Body of pancreas (tissue), 4 donors: ENCODE data around the gene STX11. TPM values are rescaled to one million over a fixed set of nuclear protein-coding genes. Genes with fewer than 3 reads are reported as not detected.

ENCODE experiments used
- ATAC-seq: fragments of 150-250 bp; one replicate; pipeline ENCODE4 v1.9.1; 2016
- DNase-seq, 4 donors: peaks; one replicate each; pipeline ENCODE4 v3.0.0-alpha.2; 2019
- H3K27ac ChIP-seq, 4 donors: fragments of 200-600 bp; sonication (generic); 1 replicate in 3 of 4; 2 replicates in 1 of 4; pipeline versions ENCODE4 v1.5.1 to v1.6.1; 2016 to 2019; ENCODE audit warnings: mild to moderate bottlenecking in 1 of 4, mixed read lengths in 1 of 4, moderate library complexity in 1 of 4
- H3K27me3 ChIP-seq, 2 donors: fragments of 200-600 bp; sonication (generic); one replicate each; pipeline ENCODE4 v1.6.0; 2016; ENCODE audit warnings: mild to moderate bottlenecking in 1 of 2
- H3K36me3 ChIP-seq, 2 donors: fragments of 200-600 bp; sonication (generic); replicated peaks in 1 of 2; 2 replicates each; pipeline ENCODE4 v1.5.1; 2016; ENCODE audit warnings: low read depth in 2 of 2; ENCODE audit not compliant: insufficient read depth in 1 of 2
- H3K4me1 ChIP-seq: fragments of 200-600 bp; sonication (generic); one replicate; pipeline ENCODE4 v1.6.0; 2016
- H3K4me3 ChIP-seq, 2 donors: fragments of 200-600 bp; sonication (generic); 1 replicate in 1 of 2; 2 replicates in 1 of 2; pipeline ENCODE4 v1.5.1; 2016 to 2019
- H3K9me3 ChIP-seq, 3 donors: fragments of 200-600 bp; sonication (generic); 1 replicate in 2 of 3; 2 replicates in 1 of 3; pipeline ENCODE4 v1.5.1; 2016
- POLR2A ChIP-seq, 3 donors: fragments of 450-650 bp; IDR thresholded peaks; one replicate each; pipeline ENCODE4 v1.6.1; 2016; ENCODE audit warnings: antibody characterized with exemption in 3 of 3, mild to moderate bottlenecking in 2 of 3
- WGBS, 2 donors: methylation state at CpG; one replicate each; pipeline ENCODE4 v1.1.5; 2017; 5-methylcytosine and 5-hydroxymethylcytosine counted together
- intact Hi-C: fragments of 100-400 bp; cut with DNase I; formaldehyde crosslinking; loops from one replicate; pipeline ENCODE4 v1.15.1; 2023
- total RNA-seq, 2 donors: library from RNA; depleted of rRNA; stranded (reverse); fragments of >200 nt; gene quantifications; one replicate each; pipeline ENCODE4 v1.1.0, GENCODE V29; 2016
- TF ChIP-seq, protein P1 (sequence below), 7 experiments: fragments of 450-650 bp in 4 of 7; fragments of 200-600 bp in 3 of 7; sonication (generic) in 3 of 7; IDR thresholded peaks; one replicate each; pipeline ENCODE4 v1.5.1; 2016 to 2019; ENCODE audit warnings: antibody characterized with exemption in 7 of 7

Gene STX11
- total RNA-seq, 2 donors from 2014 or later: 4.4 to 7.6 TPM

DNA sequence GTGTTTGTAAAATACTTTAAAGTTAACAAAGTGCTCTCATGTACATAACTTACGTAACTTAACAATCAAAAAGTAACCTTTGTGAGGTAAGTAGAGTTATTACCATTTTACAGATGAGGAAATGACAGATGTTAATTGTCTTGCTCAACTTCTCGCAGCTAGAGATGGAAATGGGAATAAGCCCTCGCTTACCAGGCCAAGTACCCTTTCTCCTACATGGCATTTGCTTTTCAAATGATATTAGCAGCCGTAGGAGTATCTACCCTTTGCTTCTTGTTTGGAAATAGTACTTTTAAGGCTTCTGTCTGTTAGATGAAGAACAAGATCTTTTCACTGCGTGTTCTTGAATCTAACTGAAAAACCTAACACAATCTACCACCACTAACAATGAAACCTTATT, 15.5 kb downstream of the STX11 start:
- H3K27ac ChIP-seq: no peak overlapping the region
- H3K4me3 ChIP-seq: no peak overlapping the region
- H3K36me3 ChIP-seq: no peaks in the 10 kb centered on the region
- ATAC-seq (no peak), DNase-seq (no peak)
- no peaks in the 10 kb centered on the region for H3K27me3 ChIP-seq
- 89 to 90% methylated on average over 5 of the region's 5 CpGs for WGBS, 2 donors
- H3K9me3 ChIP-seq: no peaks in the 10 kb centered on the region
- H3K4me1 ChIP-seq: no peaks in the 10 kb centered on the region
- intact Hi-C loops: no loop called here
- TF ChIP-seq POLR2A (IDR thresholded peaks at IDR 0.05): no peak
- TF ChIP-seq, protein P1, sequence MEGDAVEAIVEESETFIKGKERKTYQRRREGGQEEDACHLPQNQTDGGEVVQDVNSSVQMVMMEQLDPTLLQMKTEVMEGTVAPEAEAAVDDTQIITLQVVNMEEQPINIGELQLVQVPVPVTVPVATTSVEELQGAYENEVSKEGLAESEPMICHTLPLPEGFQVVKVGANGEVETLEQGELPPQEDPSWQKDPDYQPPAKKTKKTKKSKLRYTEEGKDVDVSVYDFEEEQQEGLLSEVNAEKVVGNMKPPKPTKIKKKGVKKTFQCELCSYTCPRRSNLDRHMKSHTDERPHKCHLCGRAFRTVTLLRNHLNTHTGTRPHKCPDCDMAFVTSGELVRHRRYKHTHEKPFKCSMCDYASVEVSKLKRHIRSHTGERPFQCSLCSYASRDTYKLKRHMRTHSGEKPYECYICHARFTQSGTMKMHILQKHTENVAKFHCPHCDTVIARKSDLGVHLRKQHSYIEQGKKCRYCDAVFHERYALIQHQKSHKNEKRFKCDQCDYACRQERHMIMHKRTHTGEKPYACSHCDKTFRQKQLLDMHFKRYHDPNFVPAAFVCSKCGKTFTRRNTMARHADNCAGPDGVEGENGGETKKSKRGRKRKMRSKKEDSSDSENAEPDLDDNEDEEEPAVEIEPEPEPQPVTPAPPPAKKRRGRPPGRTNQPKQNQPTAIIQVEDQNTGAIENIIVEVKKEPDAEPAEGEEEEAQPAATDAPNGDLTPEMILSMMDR (IDR thresholded peaks at IDR 0.05): no peak

DNA sequence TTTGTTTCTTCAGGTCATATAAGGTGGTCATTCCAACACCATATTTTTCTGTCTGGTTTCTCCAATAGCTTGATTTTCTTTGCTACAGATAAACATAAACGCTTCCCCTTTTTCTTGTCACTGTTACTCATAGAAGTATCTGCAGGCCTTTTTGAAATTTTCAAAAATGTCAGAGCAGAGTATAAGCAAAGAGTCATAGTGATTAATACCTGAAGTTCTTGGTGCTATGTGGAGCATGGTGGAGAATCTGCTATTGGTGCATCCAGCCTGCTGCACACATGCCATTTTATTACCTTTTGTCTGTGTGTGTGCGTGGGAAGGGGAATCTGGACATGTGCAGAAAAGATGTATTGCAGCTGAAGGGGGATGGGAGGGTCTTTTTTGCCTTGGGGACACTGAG, 19.7 kb downstream of the STX11 start:
- no peak overlapping the region for H3K4me3 ChIP-seq

DNA sequence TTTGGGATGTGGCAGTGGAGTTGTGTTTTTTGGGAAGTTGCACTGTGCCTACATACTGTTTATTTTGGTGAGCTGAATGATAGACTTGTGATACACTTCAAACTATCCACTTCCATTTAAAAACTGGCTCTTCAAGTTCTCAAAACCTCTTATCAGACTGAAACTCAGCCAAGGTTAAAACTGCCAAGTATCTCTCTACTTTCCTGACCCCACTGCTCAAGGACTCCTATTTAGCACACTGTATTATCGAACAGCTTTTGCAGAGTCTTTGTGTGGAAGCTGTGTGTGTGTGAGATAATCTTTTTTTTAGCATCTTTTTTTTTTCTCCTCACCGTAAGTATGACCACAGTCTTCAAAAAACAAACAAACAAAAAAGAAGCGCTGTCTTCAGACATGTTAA, 21.1 kb downstream of the STX11 start:
- Histone ChIP-seq H3K4me3 (no peak overlapping the region), H3K4me1 (peaks cover 7% of the 10 kb centered on the region), H3K27me3 (no peaks in the 10 kb centered on the region), H3K27ac (no peak overlapping the region), H3K36me3 (no peaks in the 10 kb centered on the region), H3K9me3 (no peaks in the 10 kb centered on the region)
- DNase-seq: no peak
- 28 to 30% methylated on average over 3 of the region's 3 CpGs for WGBS, 2 donors
- intact Hi-C loops: no loop called here
- TF ChIP-seq POLR2A (IDR thresholded peaks at IDR 0.05): no peak
- TF ChIP-seq, protein P1 (IDR thresholded peaks at IDR 0.05): no peak
- ATAC-seq: no peak

More for the DNA sequence above, 19.7 kb downstream of the STX11 start:
- 89 to 94% methylated on average over 2 of the region's 2 CpGs for WGBS, 2 donors
- no peak for TF ChIP-seq POLR2A (IDR thresholded peaks at IDR 0.05)
- TF ChIP-seq, protein P1 (IDR thresholded peaks at IDR 0.05): no peak
- ATAC-seq: no peak
- no peaks in the 10 kb centered on the region for H3K36me3 ChIP-seq
- H3K27me3 ChIP-seq: no peaks in the 10 kb centered on the region
- H3K9me3 ChIP-seq: no peaks in the 10 kb centered on the region
- no peak for DNase-seq
- H3K27ac ChIP-seq: no peak overlapping the region
- intact Hi-C loops: no loop called here
- H3K4me1 ChIP-seq: peaks cover 7% of the 10 kb centered on the region

DNA sequence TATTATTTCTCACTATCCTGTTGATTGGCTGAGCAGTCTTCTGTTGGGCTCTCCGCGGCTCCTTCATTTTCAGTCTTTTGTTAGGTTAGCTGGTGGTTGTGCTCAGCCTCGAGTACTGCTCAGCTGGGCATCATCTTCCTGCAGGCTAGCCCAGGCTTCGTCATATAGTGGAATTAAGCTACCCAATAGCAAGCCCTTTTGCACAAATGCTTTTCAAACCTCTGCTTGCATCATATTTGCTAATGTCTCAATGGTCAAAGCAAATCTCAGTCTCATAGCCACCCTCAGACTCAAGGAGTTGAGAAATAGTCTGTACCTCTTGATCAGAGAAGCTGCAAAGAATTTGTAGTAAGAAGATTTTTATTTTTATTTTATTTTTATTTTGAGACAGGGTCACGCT, 23.7 kb downstream of the STX11 start:
- Histone ChIP-seq H3K4me3 (no peak overlapping the region), H3K27me3 (no peaks in the 10 kb centered on the region), H3K36me3 (no peaks in the 10 kb centered on the region), H3K9me3 (no peaks in the 10 kb centered on the region), H3K27ac (no peak overlapping the region), H3K4me1 (peaks cover 7% of the 10 kb centered on the region)
- ATAC-seq (no peak), DNase-seq (no peak)
- intact Hi-C loops: no loop called here
- no peak for TF ChIP-seq POLR2A (IDR thresholded peaks at IDR 0.05)
- TF ChIP-seq, protein P1 (IDR thresholded peaks at IDR 0.05): no peak
- WGBS, 2 donors: 82 to 90% methylated on average over 5 of the region's 5 CpGs

DNA sequence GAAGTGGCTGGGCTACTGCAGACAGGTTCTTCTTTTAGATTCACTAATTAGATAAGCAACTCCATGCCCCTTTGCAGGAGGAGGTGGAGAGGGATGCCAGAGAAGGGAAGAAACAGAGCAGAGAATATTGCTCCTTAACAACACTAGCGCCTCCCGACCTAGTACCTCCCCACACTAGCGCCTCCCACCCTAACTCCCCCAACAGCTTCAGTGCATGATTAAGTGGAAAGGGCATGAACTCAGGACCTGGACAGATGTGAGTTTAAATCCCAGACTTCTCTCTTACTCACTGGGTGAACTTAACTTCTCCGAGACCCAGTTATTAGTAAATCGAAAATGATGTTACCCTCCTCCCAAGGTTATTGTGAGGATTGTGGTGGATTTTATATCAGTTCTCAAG, 25.7 kb downstream of the STX11 start:
- peaks cover 7% of the 10 kb centered on the region for H3K4me1 ChIP-seq
- H3K27ac ChIP-seq: no peak overlapping the region
- DNase-seq: no peak
- no peak for ATAC-seq
- H3K4me3 ChIP-seq: no peak overlapping the region
- 81 to 87% methylated on average over 5 of the region's 5 CpGs for WGBS, 2 donors
- H3K9me3 ChIP-seq: no peaks in the 10 kb centered on the region
- no peaks in the 10 kb centered on the region for H3K27me3 ChIP-seq
- no peaks in the 10 kb centered on the region for H3K36me3 ChIP-seq
- TF ChIP-seq POLR2A (IDR thresholded peaks at IDR 0.05): no peak
- TF ChIP-seq, protein P1 (IDR thresholded peaks at IDR 0.05): no peak
- intact Hi-C loops: no loop called here
